GM23338 (cell line): ENCODE data around the gene MLLT10. TPM values are rescaled to one million over a fixed set of nuclear protein-coding genes. Genes with fewer than 3 reads are reported as not detected.

Source experiments
- ATAC-seq: fragments of 200-7000 bp; cut with Tn5 transposase; 3 replicates; pipeline ENCODE4 v1.9.1; 2020
- DNase-seq: peaks from one replicate; pipeline ENCODE4 v3.0.0-alpha.2; 2015; ENCODE audit warnings: low spot score
- H2AFZ ChIP-seq: fragments of 200-600 bp; sonication (generic); 2 replicates; pipeline ENCODE4 v1.8.0; 2016; ENCODE audit warnings: antibody characterized with exemption, mild to moderate bottlenecking, moderate library complexity
- H3F3A ChIP-seq: fragments of 200-600 bp; sonication (generic); replicated peaks from 2 replicates; pipeline ENCODE4 v1.8.0; 2017; ENCODE audit warnings: antibody characterized with exemption, mixed run types, low read depth
- H3K27ac ChIP-seq: fragments of 200-600 bp; sonication (generic); 2 replicates; pipeline ENCODE4 v1.6.1; 2016; ENCODE audit warnings: low read depth
- H3K27me3 ChIP-seq: fragments of 200-600 bp; sonication (generic); 2 replicates; pipeline ENCODE4 v1.8.0; 2016; ENCODE audit warnings: mild to moderate bottlenecking, mixed run types, moderate library complexity; ENCODE audit not compliant: insufficient read depth
- H3K36me3 ChIP-seq: fragments of 200-600 bp; sonication (generic); 2 replicates; pipeline ENCODE4 v1.8.0; 2016; ENCODE audit warnings: mild to moderate bottlenecking; ENCODE audit not compliant: insufficient read depth
- H3K4me1 ChIP-seq: fragments of 200-600 bp; sonication (generic); 2 replicates; pipeline ENCODE4 v1.8.0; 2016; ENCODE audit warnings: mild to moderate bottlenecking, moderate library complexity; ENCODE audit not compliant: insufficient read depth
- H3K4me2 ChIP-seq: fragments of 200-600 bp; sonication (generic); 2 replicates; pipeline ENCODE4 v1.7.1; 2017; ENCODE audit warnings: mixed run types
- H3K4me3 ChIP-seq: fragments of 200-600 bp; sonication (generic); 2 replicates; pipeline ENCODE4 v1.6.1; 2016; ENCODE audit warnings: mixed run types
- H3K79me2 ChIP-seq: fragments of 200-600 bp; sonication (generic); replicated peaks from 2 replicates; pipeline ENCODE4 v1.8.0; 2017; ENCODE audit warnings: mild to moderate bottlenecking; ENCODE audit not compliant: insufficient read depth
- H3K9me2 ChIP-seq: fragments of 200-600 bp; sonication (generic); 2 replicates; pipeline ENCODE4 v1.8.0; 2017; ENCODE audit not compliant: insufficient read depth
- H4K20me1 ChIP-seq: fragments of 200-600 bp; sonication (generic); replicated peaks from 2 replicates; pipeline ENCODE4 v1.8.0; 2017; ENCODE audit warnings: mild to moderate bottlenecking; ENCODE audit not compliant: insufficient read depth
- H3K27ac Mint-ChIP-seq: 2 replicates; pipeline ENCODE4 v1.8.0; 2020; ENCODE audit warnings: inconsistent platforms, mild to moderate bottlenecking, moderate library complexity, mixed read lengths
- H3K27me3 Mint-ChIP-seq: 3 replicates; pipeline ENCODE4 v1.8.0; 2022; ENCODE audit warnings: low read depth, mild to moderate bottlenecking, moderate library complexity, mixed read lengths, inconsistent platforms; ENCODE audit not compliant: insufficient read depth, poor library complexity
- H3K36me3 Mint-ChIP-seq: 3 replicates; pipeline ENCODE4 v1.8.0; 2021; ENCODE audit warnings: low read depth, mild to moderate bottlenecking, inconsistent platforms, moderate library complexity, mixed read lengths
- H3K4me1 Mint-ChIP-seq: 3 replicates; pipeline ENCODE4 v1.8.0; 2020; ENCODE audit warnings: mild to moderate bottlenecking, inconsistent platforms, mixed read lengths
- H3K4me3 Mint-ChIP-seq: 3 replicates; pipeline ENCODE4 v1.8.0; 2021; ENCODE audit warnings: moderate library complexity, mild to moderate bottlenecking, inconsistent platforms, mixed read lengths
- H3K9me3 Mint-ChIP-seq: 3 replicates; pipeline ENCODE4 v1.8.0; 2020; ENCODE audit warnings: moderate library complexity, mild to moderate bottlenecking, inconsistent platforms, mixed read lengths
- CREB1 ChIP-seq: fragments of 250-450 bp; sonication (Bioruptor Pico); IDR thresholded peaks from 2 replicates; pipeline ENCODE4 v1.5.0; 2020; ENCODE audit warnings: low read depth, mild to moderate bottlenecking, moderate library complexity
- CTCF ChIP-seq, 2 experiments: fragments of 200-600 bp in 1 of 2; sonication (generic) in 1 of 2; conservative IDR thresholded peaks; 2 replicates each; pipeline versions ENCODE4 v1.5.1 to v1.6.1; 2016 to 2017; ENCODE audit warnings: antibody characterized with exemption in 2 of 2, low read depth in 2 of 2, mild to moderate bottlenecking in 2 of 2, moderate library complexity in 1 of 2
- EZH2 ChIP-seq: fragments of 200-600 bp; sonication (generic); IDR thresholded peaks from one replicate; pipeline ENCODE4 v1.8.0; 2017; ENCODE audit warnings: antibody characterized with exemption, mild to moderate bottlenecking, low read depth; ENCODE audit not compliant: unreplicated experiment
- EZH2phosphoT487 ChIP-seq: fragments of 200-600 bp; sonication (generic); IDR thresholded peaks from one replicate; pipeline ENCODE4 v1.8.1; 2018; ENCODE audit warnings: antibody characterized with exemption; ENCODE audit not compliant: unreplicated experiment
- JUNB ChIP-seq: IDR thresholded peaks from one replicate; pipeline ENCODE4 v1.6.1; 2016; ENCODE audit warnings: antibody characterized with exemption; ENCODE audit not compliant: unreplicated experiment
- NANOG ChIP-seq: IDR thresholded peaks from 2 replicates; pipeline ENCODE4 v1.6.1; 2016; ENCODE audit warnings: antibody characterized with exemption, borderline replicate concordance
- STAT1 ChIP-seq: IDR thresholded peaks from one replicate; pipeline ENCODE4 v1.6.1; 2016; ENCODE audit warnings: antibody characterized with exemption; ENCODE audit not compliant: unreplicated experiment
- ZNF114 ChIP-seq: fragments of 250-450 bp; sonication (Bioruptor Pico); IDR thresholded peaks from 2 replicates; pipeline ENCODE4 v1.5.0; 2020; ENCODE audit warnings: mild to moderate bottlenecking, moderate library complexity
- ZNF331 ChIP-seq: fragments of 250-450 bp; sonication (Bioruptor Pico); IDR thresholded peaks from 2 replicates; pipeline ENCODE4 v1.5.0; 2020; ENCODE audit warnings: low read depth, mild to moderate bottlenecking, moderate library complexity
- ZNF462 ChIP-seq: fragments of 250-450 bp; sonication (Bioruptor Pico); IDR thresholded peaks from 2 replicates; pipeline ENCODE4 v1.5.0; 2020; ENCODE audit warnings: mild to moderate bottlenecking, moderate library complexity
- polyA plus RNA-seq: library from polyadenylated mRNA; unstranded; fragments of >200 nt; fragmentation: Nextera tagmentation; extraction: Ambion mirVana; gene quantifications from 2 replicates; pipeline ENCODE4 v1.2.1, GENCODE V29; 2016
- total RNA-seq: library from RNA; depleted of rRNA; stranded (reverse); fragments of >200 nt; shearing (Covaris generic); gene quantifications from 2 replicates; pipeline ENCODE4 v1.2.3, GENCODE V29; 2014
- TF ChIP-seq, protein P1 (sequence below): IDR thresholded peaks from one replicate; pipeline ENCODE4 v1.6.1; 2018; ENCODE audit warnings: antibody characterized with exemption; ENCODE audit not compliant: unreplicated experiment

Gene MLLT10
- total and polyA plus RNA-seq, 2 experiments from 2014 or later, result 28.8 to 55.4 TPM

DNA sequence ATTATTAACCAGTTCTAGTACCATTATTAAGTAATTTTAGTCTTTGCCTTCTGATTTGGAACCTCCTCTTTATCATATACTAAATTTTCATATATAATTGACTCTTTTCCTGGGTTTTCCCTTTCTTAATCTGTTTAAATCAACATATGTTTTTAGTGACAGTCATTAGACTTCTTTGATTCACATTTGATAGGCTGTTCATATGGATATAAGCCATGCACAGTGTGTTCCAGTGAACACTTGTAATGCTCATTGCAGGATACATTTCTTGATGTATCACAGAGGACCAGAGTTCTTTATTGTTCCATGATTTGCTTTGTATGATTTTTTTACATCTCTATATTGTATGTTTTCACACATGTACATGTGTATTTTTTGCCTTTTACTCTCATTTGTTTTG is 114.0 kb downstream of the MLLT10 start:
- no peak overlapping the region for H2AFZ ChIP-seq
- Mint-ChIP-seq H3K27me3 (no peaks in the 10 kb centered on the region), H3K36me3 (peaks cover 15% of the 10 kb centered on the region), H3K4me1 (peaks cover 8% of the 10 kb centered on the region), H3K4me3 (no peak overlapping the region), H3K9me3 (no peaks in the 10 kb centered on the region), H3K27ac (peak overlapping the region; percentile 21; the same call in 1 of the 2 replicates)
- no peak for ATAC-seq
- no peaks in the 10 kb centered on the region for H3F3A ChIP-seq
- no peaks in the 10 kb centered on the region for H3K36me3 ChIP-seq
- TF ChIP-seq STAT1, result no peak
- H3K27me3 ChIP-seq, result no peaks in the 10 kb centered on the region
- DNase-seq, result no peak
- H3K9me2 ChIP-seq, result no peaks in the 10 kb centered on the region
- H3K27ac ChIP-seq, result peak overlapping the region; percentile 17; the same call in 1 of the 2 replicates
- peaks cover 4% of the 10 kb centered on the region; the same call in 1 of the 2 replicates for H4K20me1 ChIP-seq
- no peak overlapping the region for H3K4me3 ChIP-seq
- H3K4me2 ChIP-seq, result no peak overlapping the region
- H3K79me2 ChIP-seq, result peaks cover 74% of the 10 kb centered on the region
- H3K4me1 ChIP-seq, result no peaks in the 10 kb centered on the region

DNA sequence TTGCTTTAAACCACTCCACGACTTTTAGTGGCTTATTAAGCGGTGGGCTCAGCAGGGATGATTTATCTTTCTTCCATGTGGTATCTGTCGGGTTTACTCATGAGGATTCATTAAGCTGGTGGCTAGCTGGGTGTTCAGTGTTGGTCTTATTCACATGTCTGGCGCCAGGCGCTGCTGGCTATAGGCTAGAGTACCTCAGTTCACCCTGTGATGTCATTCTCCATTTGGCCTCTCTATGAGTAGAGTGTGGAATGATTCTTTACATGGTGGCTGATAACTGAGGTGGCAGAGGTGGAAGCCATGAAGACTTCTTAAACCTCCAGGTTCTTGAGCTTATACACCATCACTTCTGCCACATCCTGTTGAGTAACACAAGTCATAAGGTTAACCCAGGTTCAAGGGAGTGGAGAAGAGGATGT is 115.4 kb downstream of the MLLT10 start:
- Mint-ChIP-seq H3K4me1 (peaks cover 2% of the 10 kb centered on the region; the same call in 2 of the 3 replicates), H3K27ac (0 out of 2 replicates have a peak overlapping the region, but pooled peaks have one; percentile 4), H3K9me3 (no peaks in the 10 kb centered on the region), H3K36me3 (peaks cover 15% of the 10 kb centered on the region), H3K27me3 (no peaks in the 10 kb centered on the region), H3K4me3 (no peak overlapping the region)
- no peaks in the 10 kb centered on the region for H3K4me1 ChIP-seq
- H3F3A ChIP-seq, result no peaks in the 10 kb centered on the region
- 0 out of 2 replicates have a peak overlapping the region, but pooled peaks have one; percentile 30 for H3K27ac ChIP-seq
- no peak overlapping the region for H3K4me3 ChIP-seq
- no peaks in the 10 kb centered on the region for H3K27me3 ChIP-seq
- peaks cover 74% of the 10 kb centered on the region for H3K79me2 ChIP-seq
- no peak overlapping the region for H3K4me2 ChIP-seq
- no peaks in the 10 kb centered on the region for H3K36me3 ChIP-seq
- ATAC-seq, result no peak
- no peak for DNase-seq
- peaks cover 13% of the 10 kb centered on the region; the same call in 1 of the 2 replicates for H4K20me1 ChIP-seq
- H3K9me2 ChIP-seq, result no peaks in the 10 kb centered on the region
- H2AFZ ChIP-seq, result no peak overlapping the region
- TF ChIP-seq ZNF331 (CRISPR knock-in tag) (no peak), ZNF462 (CRISPR knock-in tag) (no peak), NANOG (no peak), EZH2phosphoT487 (no peak), CTCF (conservative IDR thresholded peaks at IDR 0.05; ENCODE audit: low read depth in 2 of 2) (no peak), JUNB (no peak), ZNF114 (no peak), STAT1 (no peak), EZH2 (no peak), CREB1 (CRISPR knock-in tag) (no peak)
- TF ChIP-seq, protein P1, sequence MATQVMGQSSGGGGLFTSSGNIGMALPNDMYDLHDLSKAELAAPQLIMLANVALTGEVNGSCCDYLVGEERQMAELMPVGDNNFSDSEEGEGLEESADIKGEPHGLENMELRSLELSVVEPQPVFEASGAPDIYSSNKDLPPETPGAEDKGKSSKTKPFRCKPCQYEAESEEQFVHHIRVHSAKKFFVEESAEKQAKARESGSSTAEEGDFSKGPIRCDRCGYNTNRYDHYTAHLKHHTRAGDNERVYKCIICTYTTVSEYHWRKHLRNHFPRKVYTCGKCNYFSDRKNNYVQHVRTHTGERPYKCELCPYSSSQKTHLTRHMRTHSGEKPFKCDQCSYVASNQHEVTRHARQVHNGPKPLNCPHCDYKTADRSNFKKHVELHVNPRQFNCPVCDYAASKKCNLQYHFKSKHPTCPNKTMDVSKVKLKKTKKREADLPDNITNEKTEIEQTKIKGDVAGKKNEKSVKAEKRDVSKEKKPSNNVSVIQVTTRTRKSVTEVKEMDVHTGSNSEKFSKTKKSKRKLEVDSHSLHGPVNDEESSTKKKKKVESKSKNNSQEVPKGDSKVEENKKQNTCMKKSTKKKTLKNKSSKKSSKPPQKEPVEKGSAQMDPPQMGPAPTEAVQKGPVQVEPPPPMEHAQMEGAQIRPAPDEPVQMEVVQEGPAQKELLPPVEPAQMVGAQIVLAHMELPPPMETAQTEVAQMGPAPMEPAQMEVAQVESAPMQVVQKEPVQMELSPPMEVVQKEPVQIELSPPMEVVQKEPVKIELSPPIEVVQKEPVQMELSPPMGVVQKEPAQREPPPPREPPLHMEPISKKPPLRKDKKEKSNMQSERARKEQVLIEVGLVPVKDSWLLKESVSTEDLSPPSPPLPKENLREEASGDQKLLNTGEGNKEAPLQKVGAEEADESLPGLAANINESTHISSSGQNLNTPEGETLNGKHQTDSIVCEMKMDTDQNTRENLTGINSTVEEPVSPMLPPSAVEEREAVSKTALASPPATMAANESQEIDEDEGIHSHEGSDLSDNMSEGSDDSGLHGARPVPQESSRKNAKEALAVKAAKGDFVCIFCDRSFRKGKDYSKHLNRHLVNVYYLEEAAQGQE, result no peak
